Vagina (tissue), 2 donors: ENCODE results near the gene CEP104. TPM values are rescaled to one million over a fixed set of nuclear protein-coding genes. Genes with fewer than 3 reads are reported as not detected.

ENCODE experiments used
- DNase-seq, 2 donors: peaks; one replicate each; pipeline ENCODE4 v3.0.0-alpha.2; 2017; ENCODE audit errors: extremely low spot score in 2 of 2
- H3K27ac ChIP-seq: fragments of 200-600 bp; sonication (generic); one replicate; pipeline ENCODE4 v1.5.1; 2019
- H3K27me3 ChIP-seq: fragments of 200-600 bp; sonication (generic); one replicate; pipeline ENCODE4 v1.5.1; 2019
- H3K36me3 ChIP-seq, 2 donors: fragments of 200-600 bp; sonication (generic); one replicate each; pipeline ENCODE4 v1.5.1; 2017 to 2019
- H3K4me1 ChIP-seq: fragments of 200-600 bp; sonication (generic); one replicate; pipeline ENCODE4 v1.5.1; 2019
- H3K4me3 ChIP-seq, 2 donors: fragments of 200-600 bp; sonication (generic); 1 replicate in 1 of 2; 2 replicates in 1 of 2; pipeline ENCODE4 v1.5.1; 2016 to 2019
- H3K9me3 ChIP-seq: fragments of 200-600 bp; sonication (generic); one replicate; pipeline ENCODE4 v1.5.1; 2019
- POLR2A ChIP-seq, 2 donors: fragments of 450-650 bp; IDR thresholded peaks; one replicate each; pipeline ENCODE4 v1.6.1; 2017; ENCODE audit warnings: antibody characterized with exemption in 2 of 2, mild to moderate bottlenecking in 2 of 2, moderate library complexity in 2 of 2
- POLR2AphosphoS5 ChIP-seq, 2 donors: sonication (generic); formaldehyde crosslinking; IDR thresholded peaks; one replicate each; pipeline ENCODE4 v1.9.0; 2017; ENCODE audit warnings: antibody characterized with exemption in 2 of 2, mild to moderate bottlenecking in 2 of 2, low read depth in 1 of 2; ENCODE audit not compliant: insufficient read depth in 1 of 2
- intact Hi-C: fragments of 100-400 bp; cut with DNase I; formaldehyde crosslinking; loops from one replicate; pipeline ENCODE4 v1.15.1; 2023
- total RNA-seq: library from RNA; depleted of rRNA; stranded (reverse); fragments of >200 nt; gene quantifications from one replicate; pipeline ENCODE4 v1.2.3, GENCODE V29; 2016
- TF ChIP-seq, protein P1 (sequence below), 3 experiments: fragments of 450-650 bp in 2 of 3; fragments of 200-600 bp in 1 of 3; sonication (generic) in 1 of 3; IDR thresholded peaks; one replicate each; pipeline ENCODE4 v1.5.1; 2017 to 2019; ENCODE audit warnings: antibody characterized with exemption in 3 of 3, mild to moderate bottlenecking in 2 of 3, moderate library complexity in 2 of 3

CEP104 gene
- total RNA-seq, 1 donor from 2014 or later: 62.9 TPM

DNA sequence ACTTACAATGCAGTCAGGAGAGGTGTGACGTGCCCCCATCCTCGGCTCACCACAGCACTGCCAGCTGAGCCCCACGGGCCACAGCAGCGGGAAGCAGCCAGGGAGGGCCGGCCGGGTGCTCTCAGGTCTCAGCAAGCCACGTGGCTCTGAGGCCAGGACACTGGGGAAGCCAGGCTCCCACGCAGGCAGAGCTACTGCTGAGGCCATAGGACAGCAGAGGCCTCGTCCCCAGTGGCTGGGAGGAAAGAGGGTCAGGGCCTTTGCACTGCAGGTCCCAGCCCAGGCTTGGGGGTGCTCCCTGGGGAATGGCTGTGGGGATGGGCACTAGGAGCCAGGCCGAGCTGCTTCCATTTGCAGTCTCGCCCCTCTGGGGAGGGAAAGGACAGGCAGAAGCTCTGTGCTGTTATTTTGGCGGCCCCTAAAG is 66.5 kb downstream of the CEP104 start:
- Histone ChIP-seq H3K27ac (no peak overlapping the region), H3K27me3 (no peaks in the 10 kb centered on the region), H3K4me1 (peaks cover 53% of the 10 kb centered on the region), H3K36me3 (peaks cover 0 to 6% of the 10 kb centered on the region in 2 donors), H3K4me3 (no peak overlapping the region), H3K9me3 (no peaks in the 10 kb centered on the region)
- intact Hi-C loops: no loop called here
- DNase-seq: no peak
- TF ChIP-seq, protein P1, sequence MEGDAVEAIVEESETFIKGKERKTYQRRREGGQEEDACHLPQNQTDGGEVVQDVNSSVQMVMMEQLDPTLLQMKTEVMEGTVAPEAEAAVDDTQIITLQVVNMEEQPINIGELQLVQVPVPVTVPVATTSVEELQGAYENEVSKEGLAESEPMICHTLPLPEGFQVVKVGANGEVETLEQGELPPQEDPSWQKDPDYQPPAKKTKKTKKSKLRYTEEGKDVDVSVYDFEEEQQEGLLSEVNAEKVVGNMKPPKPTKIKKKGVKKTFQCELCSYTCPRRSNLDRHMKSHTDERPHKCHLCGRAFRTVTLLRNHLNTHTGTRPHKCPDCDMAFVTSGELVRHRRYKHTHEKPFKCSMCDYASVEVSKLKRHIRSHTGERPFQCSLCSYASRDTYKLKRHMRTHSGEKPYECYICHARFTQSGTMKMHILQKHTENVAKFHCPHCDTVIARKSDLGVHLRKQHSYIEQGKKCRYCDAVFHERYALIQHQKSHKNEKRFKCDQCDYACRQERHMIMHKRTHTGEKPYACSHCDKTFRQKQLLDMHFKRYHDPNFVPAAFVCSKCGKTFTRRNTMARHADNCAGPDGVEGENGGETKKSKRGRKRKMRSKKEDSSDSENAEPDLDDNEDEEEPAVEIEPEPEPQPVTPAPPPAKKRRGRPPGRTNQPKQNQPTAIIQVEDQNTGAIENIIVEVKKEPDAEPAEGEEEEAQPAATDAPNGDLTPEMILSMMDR (IDR thresholded peaks at IDR 0.05): no peak
- TF ChIP-seq POLR2AphosphoS5 (IDR thresholded peaks at IDR 0.05; ENCODE audit: insufficient read depth in 1 of 2, low read depth in 1 of 2) (no peak), POLR2A (IDR thresholded peaks at IDR 0.05) (no peak)

DNA sequence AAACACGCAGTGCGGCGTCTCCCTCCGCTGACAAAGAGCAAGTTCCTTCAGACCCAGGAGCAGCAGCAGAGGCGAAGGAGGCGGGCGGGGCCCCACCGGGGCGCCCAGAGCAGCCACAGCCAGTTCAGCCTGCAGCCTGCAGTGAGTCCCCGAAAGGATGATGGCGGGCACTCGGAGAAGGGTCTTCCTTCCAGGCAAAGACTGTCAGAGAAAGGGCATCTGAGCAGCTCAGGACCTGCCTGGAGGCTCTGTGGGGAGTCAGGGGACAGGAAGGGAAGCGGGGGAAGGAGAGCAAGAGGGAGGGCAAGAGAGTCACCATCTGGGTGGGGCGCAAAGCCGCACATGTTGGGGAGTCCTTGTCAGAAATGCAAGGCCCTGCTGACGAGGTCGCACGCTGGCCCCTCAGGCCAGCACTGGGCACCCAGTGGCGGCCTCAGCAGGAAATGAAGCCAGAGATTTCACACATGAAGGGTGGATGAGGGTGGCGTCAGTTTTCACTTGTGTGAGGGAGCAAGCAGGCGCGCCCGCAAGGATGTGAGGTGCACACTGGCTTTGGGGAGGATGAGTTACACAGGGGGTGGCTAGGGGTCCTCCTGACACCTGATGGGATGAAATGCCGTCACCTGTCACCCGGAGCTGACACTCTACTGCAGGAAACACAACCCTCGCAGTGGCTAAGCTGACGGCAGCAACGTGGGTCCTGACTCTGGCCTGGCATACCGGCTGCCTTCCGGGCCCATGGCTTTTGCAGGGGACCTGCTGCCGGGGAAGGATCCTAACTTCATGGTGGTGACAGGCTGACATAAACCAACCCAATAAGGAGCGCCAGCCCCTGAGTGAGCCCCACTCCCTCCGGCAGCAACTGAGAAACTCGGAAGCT is 67.3 kb downstream of the CEP104 start:
- H3K4me1 ChIP-seq: peaks cover 45% of the 10 kb centered on the region
- no peak overlapping the region for H3K4me3 ChIP-seq
- no peak overlapping the region for H3K27ac ChIP-seq
- H3K36me3 ChIP-seq: peaks cover 0 to 15% of the 10 kb centered on the region in 2 donors
- intact Hi-C loops: no loop called here
- no peaks in the 10 kb centered on the region for H3K9me3 ChIP-seq
- no peak for DNase-seq
- no peak for TF ChIP-seq POLR2AphosphoS5 (IDR thresholded peaks at IDR 0.05; ENCODE audit: insufficient read depth in 1 of 2, low read depth in 1 of 2)
- no peak for TF ChIP-seq POLR2A (IDR thresholded peaks at IDR 0.05)
- TF ChIP-seq, protein P1 (IDR thresholded peaks at IDR 0.05): no peak
- no peaks in the 10 kb centered on the region for H3K27me3 ChIP-seq

DNA sequence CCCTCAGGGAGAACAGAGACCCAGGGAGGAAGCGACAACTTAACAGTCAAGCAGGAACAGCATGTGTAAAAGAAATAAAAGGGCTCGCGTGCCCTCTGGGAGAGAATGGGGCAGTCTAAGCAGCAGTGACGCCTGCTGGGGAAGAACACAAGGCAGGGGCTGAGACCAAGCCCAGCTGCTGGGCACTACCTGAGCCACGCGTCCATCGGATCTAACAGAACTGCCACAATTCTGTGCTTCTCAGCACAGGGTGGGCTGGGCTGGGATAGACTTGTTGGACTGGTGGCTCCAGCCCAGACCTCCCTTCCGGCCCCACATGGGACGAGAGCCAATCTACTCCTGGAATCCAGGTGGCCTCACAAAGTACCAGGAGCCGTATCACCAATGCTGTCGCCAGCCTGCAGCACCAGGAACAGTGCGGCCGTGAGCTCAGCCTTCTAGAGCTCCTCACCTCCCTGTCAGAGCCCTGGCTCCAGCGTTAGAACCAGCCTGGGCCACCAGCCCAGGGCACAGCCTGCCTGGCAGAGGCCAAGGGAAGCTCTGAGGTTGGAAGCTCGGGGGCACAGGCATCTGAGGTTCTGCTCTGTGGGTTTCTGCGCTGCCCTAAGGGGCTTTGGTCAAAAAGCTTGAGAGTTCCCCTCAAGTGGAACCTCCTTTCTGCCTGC is 68.1 kb downstream of the CEP104 start:
- no peak for DNase-seq
- Histone ChIP-seq H3K4me1 (peaks cover 37% of the 10 kb centered on the region), H3K27me3 (no peaks in the 10 kb centered on the region), H3K4me3 (no peak overlapping the region), H3K9me3 (no peaks in the 10 kb centered on the region), H3K27ac (no peak overlapping the region), H3K36me3 (peaks cover 0 to 23% of the 10 kb centered on the region in 2 donors)
- intact Hi-C loops: no loop called here
- TF ChIP-seq POLR2AphosphoS5 (IDR thresholded peaks at IDR 0.05; ENCODE audit: insufficient read depth in 1 of 2, low read depth in 1 of 2) (no peak), POLR2A (IDR thresholded peaks at IDR 0.05) (no peak)
- TF ChIP-seq, protein P1 (IDR thresholded peaks at IDR 0.05): no peak

DNA sequence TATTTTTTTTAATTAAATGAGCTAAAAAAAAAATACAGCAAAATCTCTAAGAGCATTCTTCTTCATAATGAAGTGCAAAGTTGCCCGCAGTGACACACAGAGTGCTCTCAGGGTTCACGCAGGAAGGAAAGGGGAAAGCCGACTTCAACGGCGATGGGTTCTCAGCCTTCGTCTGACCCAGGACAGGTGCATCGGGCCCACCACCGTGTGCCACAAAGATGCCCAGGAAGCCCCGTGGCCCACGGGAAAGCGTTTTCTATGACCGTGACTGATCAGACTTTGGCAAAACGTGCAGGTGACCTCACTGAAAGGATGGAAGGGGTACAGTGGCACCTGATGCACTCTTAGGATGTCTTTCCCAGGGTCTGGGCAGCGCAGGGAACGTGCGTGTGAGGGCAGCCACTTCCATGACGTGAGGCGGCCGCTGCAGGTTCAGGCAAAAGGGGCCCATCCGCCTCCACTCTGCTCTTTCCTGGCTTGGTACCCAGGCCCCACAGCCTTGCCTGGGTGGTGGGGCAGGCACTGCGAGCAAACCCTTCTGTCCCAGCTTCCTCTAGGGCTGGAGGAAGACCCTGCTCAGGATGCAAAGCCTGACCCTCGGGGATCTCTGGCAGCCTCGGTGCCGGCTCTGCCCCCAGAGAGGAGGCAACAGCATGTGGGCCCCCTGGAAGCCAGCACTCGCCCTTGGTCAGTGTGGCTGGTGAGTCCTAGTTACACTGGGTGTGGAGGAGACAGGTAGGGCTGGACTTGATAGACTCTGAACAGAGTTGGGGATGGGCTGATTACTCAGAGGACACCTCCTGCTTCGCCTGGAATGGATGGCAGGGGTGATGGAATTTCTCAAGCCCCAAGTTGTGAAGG is 69.0 kb downstream of the CEP104 start:
- TF ChIP-seq POLR2AphosphoS5 (IDR thresholded peaks at IDR 0.05; ENCODE audit: insufficient read depth in 1 of 2, low read depth in 1 of 2): no peak
- TF ChIP-seq POLR2A (IDR thresholded peaks at IDR 0.05): no peak
- TF ChIP-seq, protein P1 (IDR thresholded peaks at IDR 0.05): no peak
- Histone ChIP-seq H3K27ac (no peak overlapping the region), H3K27me3 (no peaks in the 10 kb centered on the region), H3K4me1 (peaks cover 28% of the 10 kb centered on the region), H3K36me3 (peaks cover 0 to 32% of the 10 kb centered on the region in 2 donors), H3K9me3 (no peaks in the 10 kb centered on the region), H3K4me3 (no peak overlapping the region)
- intact Hi-C loops: no loop called here
- DNase-seq: no peak
